DMS153 treated with DMSO at 0.1 percent for 48 hours (cell line): ENCODE results near the gene LARP1.
"Not testable (repeated sequence)": the region's sequence is repeated elsewhere in the genome, so short reads cannot be mapped to it uniquely, and the experiment has no call there.

Experiments
- DNase-seq: peaks from one replicate; lab custom pipeline; 2025; ENCODE audit not compliant: unreplicated experiment; lab: John Stamatoyannopoulos, UW

The LARP1 gene

GRCh38 chr5:154759868-154760267, 4.7 kb downstream of the LARP1 start:
- not testable (repeated sequence) for DNase-seq

GRCh38 chr5:154761046-154761736, 6.0 kb downstream of the LARP1 start:
- no peak for DNase-seq

- no peak for DNase-seq
These were observed 7.1 kb downstream of the LARP1 start for GRCh38 chr5:154762261-154762660.

- DNase-seq = no peak
These were observed 7.5 kb downstream of the LARP1 start for GRCh38 chr5:154762700-154763099.

GRCh38 chr5:154764967-154765366, 9.8 kb downstream of the LARP1 start:
- no peak for DNase-seq

GRCh38 chr5:154765396-154765925, 10.3 kb downstream of the LARP1 start:
- no peak for DNase-seq

- DNase-seq = no peak
These were observed 11.5 kb downstream of the LARP1 start for GRCh38 chr5:154766558-154767281.

GRCh38 chr5:154767576-154767975, 12.4 kb downstream of the LARP1 start:
- no peak for DNase-seq

- no peak for DNase-seq
These were observed 13.0 kb downstream of the LARP1 start for GRCh38 chr5:154768207-154768606.

- DNase-seq = no peak
These were observed 14.9 kb downstream of the LARP1 start for GRCh38 chr5:154770111-154770510.

GRCh38 chr5:154771383-154771901, 16.3 kb downstream of the LARP1 start:
- DNase-seq = no peak

GRCh38 chr5:154773326-154773725, 18.1 kb downstream of the LARP1 start:
- DNase-seq = no peak

- DNase-seq = no peak
These were observed 21.0 kb downstream of the LARP1 start for GRCh38 chr5:154776167-154776566.

GRCh38 chr5:154778534-154778933, 23.4 kb downstream of the LARP1 start:
- DNase-seq = no peak

- DNase-seq = no peak
These were observed 23.9 kb downstream of the LARP1 start for GRCh38 chr5:154779105-154779504.

- DNase-seq = no peak
These were observed 25.0 kb downstream of the LARP1 start for GRCh38 chr5:154780128-154780527.

GRCh38 chr5:154782326-154782725, 27.1 kb downstream of the LARP1 start:
- no peak for DNase-seq

GRCh38 chr5:154782812-154783592, 27.8 kb downstream of the LARP1 start:
- DNase-seq = no peak

GRCh38 chr5:154783774-154784460, 28.7 kb downstream of the LARP1 start:
- DNase-seq = no peak

GRCh38 chr5:154784856-154785255, 29.7 kb downstream of the LARP1 start:
- DNase-seq = no peak

- DNase-seq = no peak
These were observed 31.2 kb downstream of the LARP1 start for GRCh38 chr5:154786414-154786813.
